Amniotic stem cell (primary cell): ENCODE measurements around the gene ELOVL6.
"Not testable (repeated sequence)": the region's sequence is repeated elsewhere in the genome, so short reads cannot be mapped to it uniquely, and the experiment has no call there.

ENCODE experiments used
- DNase-seq: peaks from one replicate; lab custom pipeline; 2025; lab: John Stamatoyannopoulos, UW

The ELOVL6 gene

DNA sequence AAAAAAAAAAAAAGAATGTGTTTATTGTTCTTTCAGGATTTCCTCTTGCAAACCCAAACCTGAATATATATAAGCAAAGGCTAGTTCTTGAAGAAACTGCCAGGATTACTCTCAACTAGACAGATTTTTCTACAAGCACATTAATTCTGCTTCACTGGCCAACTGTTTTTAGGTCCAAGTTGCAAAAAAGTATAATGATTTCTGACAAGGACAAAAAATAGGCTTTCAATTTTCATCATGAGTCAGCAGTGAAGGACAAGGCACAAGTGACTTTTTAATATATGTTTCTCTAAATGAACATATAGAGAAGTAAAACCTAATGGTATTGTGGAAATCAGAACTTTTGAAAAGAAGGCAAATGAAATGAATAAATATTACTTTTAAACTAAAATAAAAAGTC is 73.7 kb downstream of the ELOVL6 start:
- DNase-seq = no peak

DNA sequence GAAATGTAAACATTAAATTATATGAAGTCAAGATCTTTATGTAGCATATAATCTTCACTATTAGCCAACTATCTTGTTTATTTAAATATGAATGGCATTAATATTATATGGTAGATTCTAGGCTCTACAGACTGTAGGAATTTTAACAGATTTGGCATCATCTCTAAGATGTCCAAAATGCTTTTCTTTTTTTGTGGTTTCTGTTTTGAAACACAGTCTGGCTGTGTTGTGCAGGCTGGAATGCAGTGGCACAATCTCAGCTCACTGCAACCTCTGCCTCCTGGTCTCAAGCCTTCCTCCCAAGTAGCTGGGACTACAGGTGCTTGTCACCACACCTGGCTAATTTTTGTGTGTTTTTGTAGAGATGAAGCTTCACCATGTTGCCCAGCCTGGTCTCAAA is 76.2 kb downstream of the ELOVL6 start:
- DNase-seq = no peak

DNA sequence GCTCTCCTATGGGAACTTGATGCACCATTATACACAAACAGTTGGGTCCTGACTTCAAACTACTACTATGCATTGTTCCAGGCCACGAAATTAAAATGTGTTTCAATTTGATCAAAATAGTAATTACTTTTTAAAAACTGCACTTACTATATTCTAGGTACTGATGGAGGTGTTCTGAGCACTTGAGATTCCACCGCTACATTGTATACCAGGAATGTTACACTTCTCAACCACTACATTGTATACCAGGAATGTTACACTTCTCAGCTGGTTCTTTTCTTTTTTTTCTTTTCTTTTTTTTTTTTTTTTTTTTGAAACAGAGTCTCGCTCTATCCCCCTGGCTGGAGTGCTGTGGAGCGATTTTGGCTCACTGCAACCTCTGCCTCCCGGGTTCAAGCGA is 77.9 kb downstream of the ELOVL6 start:
- DNase-seq = no peak

DNA sequence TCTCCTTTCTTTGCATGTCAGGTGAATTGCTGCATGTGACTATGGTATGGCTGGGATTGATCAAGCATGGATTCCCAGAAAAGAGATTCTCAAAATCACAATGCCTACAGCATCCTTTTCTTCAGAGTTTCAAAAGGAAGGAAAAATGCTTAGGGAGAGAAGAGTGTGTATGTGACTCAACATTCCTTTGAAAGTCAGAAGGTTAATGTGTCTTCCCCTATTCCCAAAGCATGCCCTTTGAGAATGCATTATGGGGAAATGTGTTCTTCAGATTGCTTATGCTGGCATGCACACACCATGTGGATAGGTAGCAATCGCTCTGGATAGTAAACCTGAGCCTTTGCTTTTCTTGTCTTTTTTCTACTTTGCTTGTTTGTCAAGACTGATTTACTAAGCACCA is 78.5 kb downstream of the ELOVL6 start:
- no peak for DNase-seq

DNA sequence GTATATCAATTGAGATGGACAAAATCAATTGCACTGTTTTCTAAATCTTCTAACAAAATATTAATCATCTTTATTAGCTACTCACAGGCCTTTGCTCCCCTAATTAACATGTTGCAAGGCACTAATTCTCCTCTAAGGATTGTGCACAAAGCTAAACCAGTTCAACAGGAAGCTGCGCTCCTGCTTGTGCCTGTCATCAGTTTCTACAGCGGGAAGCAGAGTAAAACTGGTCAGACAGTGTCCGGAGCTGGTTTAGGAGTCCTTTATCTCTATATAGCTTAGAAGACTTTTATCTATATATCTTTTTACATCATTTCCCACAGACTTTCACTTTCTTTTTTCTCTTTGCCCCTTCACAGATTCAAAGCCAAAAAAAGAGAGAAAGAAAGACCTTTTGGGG is 79.1 kb downstream of the ELOVL6 start:
- no peak for DNase-seq

DNA sequence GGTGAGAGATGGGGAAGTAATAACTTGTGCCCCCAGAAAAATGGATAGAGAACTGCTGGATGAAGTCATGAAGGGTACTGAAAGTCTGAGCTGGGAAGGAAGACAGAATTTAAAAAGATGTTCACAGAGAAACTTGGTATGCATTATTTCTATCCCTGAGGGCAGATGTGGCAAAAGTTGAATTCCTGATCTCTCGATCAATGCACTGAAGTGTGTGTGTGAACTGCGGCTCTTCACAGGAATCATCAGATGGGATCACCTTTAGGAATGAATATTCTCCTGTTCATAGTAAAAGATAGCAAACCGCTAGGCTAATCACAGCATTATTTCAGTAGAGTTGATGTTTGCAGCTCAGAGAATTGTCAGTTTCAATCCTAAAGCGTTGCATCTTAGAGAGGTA is 86.4 kb downstream of the ELOVL6 start:
- no peak for DNase-seq

DNA sequence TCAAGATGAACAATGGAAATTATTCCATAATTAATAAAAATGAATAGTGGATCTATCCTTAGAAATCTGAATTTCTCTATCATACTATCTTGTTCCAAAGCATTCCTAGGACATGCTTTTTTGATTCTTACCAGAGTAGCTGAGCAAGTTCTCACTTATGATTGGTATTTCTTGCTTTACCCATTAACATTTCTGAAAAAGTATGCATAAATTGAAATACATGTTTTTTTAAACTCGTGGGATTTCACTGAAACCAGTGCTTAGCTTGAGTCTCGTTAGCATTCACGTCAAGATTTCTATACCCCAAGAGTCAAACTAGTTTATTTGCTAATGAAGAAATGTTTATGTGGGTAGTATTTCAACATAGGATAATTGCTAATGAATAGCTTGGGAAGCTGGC is 89.0 kb downstream of the ELOVL6 start:
- DNase-seq = no peak

DNA sequence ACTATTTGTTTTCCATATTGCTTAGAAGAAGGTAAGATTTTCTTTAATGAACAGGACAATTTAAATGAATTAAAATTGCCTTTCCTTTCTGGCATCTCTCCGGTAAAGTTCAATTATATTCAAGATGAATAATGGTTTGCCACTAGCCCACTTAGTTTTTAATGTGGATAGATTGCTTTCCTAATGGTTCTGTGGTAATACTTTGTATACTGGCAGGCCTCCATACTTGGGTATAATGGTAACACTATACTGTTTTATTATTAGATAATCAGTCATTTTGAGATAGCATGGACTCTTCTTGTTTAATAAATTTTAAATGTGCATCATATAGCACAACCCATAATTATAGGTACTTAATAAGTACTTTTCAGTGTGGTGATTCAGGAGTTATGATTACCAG is 89.5 kb downstream of the ELOVL6 start:
- no peak for DNase-seq

DNA sequence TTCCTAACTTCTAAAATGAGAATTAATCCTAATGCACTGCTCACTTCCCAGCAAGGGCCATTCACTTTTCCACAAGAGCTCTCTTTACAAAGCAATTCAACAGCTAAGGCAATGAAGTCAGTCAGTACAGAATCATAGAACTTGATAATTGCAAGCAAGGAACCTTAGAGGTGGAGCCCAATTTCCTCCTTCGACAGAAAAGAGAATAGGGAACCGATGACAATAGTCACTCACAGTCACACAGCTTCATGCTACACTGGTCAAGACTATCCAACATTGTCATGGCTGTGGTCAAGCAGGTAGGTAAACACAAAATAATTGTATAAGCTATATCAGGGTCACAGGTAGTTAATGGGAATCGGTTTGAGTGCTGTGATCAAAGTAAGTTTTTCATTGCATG is 90.0 kb downstream of the ELOVL6 start:
- no peak for DNase-seq

DNA sequence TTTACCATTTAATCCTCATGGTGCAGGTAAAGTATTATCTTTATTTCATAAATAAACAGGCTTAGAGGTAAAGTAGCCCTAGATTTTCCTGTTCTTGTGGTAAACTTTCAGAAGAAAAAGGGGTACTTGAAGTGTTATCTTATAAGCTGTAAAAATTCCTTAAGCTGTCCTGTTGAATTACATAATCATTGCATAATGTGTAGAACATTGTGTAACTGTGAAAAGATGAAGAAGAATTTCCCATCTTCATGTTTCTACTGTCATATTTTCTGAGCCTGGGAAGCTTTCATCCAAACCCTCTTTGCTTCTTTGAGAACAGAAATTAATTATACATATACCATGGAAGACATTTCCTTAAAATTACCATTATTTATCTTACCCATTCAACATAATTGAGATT is 90.5 kb downstream of the ELOVL6 start:
- DNase-seq = no peak

DNA sequence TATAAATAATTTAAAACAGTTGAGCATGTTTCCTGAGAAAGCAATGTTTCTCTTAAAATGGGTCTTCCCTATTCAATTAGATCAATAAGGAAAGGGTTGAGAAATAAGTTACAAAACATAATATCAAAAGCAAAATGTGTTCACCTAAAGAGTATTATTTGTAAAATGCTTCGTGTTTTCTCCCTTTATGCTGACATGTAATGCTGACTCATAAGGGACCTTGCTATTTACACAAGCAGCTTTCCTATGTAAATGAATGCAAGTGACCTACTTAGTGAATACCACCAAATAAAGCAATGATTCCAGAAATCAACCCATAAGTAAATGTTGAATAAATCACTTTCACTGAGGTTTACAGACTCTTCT is 91.5 kb downstream of the ELOVL6 start:
- peak; percentile 9 for DNase-seq

DNA sequence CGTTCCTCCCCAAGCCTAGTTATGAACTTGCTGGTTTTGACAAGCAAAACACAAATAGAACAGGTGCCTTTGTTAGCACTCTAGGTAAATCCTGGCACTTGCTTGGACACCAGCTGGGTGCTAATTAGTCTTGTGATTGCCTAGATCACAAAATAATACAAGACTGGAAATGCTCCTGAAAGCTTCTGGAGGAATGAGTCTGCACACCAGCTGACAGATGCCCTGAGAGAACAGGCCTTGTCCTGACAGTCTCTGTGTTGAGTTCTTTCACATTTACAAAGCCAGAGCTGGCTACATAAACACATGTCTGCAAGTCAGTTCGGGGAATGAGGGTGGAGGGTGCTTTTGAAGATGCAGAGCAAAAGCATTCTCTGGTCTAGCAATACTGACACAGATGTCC is 93.8 kb downstream of the ELOVL6 start:
- no peak for DNase-seq

DNA sequence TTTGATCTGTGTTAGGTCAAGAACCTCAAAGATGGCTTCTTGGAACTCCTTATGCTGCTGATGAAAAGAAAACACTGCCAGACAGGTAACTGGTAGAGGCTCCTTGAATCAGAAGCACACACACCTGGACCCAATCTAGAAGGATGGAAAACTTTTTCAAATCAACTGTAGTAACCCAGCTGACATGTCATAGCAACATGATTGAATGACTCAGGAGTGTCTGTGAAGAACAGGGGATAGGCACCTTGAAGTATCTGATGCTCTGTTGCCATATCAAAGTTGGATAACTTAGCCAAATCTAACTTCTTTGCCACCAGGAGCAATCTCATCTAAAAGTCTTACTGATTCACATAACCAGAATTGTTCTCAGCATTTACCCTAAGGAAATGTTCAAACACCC is 98.8 kb downstream of the ELOVL6 start:
- DNase-seq = no peak

DNA sequence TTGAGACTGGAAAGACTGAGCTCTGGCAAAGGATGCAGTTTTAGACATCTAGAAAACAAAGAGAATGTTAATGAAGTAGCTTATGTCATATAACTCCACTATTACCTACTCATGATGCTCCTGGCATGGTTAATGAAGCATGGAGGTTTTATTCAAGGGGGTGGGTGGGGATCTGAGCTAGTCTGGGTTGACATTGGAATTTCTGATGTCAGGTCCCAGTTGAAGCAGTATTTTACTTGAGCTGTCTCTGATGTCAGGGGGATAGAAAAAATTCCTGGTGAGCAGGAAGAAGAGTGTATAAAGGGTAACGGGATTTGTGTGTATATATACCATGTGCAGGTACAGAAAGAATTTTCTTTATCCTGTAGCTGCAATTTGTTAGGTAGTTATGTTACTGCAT is 102.0 kb downstream of the ELOVL6 start:
- DNase-seq = no peak

DNA sequence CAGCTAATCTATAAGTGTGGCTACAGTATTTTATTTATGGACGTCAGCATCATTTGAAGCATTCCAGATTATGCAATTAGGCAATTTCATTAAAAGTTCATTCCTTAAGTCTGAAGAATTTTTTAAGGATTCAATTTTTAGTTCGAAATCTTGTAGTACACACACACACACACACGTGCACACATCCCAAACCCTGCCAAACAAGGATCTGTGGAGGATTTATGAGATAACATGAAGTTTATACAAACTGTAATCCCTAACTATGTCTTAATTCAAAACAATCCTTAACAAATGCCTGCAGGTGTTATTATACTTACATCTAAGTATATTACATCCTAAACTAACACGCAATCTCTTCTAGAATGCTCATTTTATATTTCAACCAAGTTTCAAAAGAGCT is 105.8 kb downstream of the ELOVL6 start:
- DNase-seq = no peak

DNA sequence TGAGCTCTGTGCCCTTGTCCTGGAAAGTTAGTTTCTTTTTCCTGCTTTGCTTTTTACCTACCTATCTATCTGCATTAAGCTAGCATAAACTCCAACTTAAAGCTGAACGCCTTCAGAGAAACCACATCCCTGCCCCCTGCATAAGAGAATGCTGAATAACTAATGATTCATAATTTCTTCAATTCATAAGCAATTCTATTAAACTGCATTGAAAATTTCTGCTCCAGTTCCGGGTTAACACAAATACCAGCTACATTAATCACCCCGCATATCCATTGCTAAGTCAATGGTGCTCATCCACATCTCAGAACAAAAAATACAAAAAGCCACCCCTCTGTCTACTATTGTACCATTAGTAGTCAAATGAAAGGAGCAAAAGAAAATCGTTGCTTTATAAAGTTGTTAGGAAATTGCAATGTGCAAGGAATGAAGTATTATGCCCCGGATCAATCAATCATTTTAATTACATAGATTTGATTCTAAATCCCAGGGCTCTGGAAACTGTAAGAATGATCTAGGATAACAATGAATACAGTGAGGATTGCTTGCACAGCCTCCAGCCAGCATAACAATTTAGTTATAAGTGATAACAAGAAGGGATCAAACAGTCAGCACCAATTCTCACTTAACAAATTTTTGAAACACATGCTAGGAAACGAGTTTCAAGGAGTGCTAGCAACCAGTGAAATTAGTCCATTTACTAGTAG is 106.8 kb downstream of the ELOVL6 start:
- no peak for DNase-seq

DNA sequence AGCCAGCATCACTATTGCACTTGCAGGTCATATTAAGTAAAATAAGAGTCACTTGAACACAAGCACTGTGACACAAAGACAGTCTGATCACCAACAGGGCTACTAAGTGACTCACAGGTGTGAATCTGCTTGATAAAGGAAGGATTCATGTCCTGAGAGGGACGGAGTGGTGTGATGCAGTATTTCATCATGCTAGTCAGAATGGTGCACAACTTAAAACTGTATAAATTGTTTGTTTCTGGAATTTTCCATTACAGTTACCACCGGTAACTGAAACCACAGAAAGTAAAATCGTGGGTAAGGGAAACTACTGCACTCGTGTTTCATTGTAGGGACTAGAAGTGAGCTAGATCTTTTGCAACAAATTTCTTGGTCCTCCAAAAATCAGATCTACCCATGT is 109.7 kb downstream of the ELOVL6 start:
- DNase-seq = no peak

DNA sequence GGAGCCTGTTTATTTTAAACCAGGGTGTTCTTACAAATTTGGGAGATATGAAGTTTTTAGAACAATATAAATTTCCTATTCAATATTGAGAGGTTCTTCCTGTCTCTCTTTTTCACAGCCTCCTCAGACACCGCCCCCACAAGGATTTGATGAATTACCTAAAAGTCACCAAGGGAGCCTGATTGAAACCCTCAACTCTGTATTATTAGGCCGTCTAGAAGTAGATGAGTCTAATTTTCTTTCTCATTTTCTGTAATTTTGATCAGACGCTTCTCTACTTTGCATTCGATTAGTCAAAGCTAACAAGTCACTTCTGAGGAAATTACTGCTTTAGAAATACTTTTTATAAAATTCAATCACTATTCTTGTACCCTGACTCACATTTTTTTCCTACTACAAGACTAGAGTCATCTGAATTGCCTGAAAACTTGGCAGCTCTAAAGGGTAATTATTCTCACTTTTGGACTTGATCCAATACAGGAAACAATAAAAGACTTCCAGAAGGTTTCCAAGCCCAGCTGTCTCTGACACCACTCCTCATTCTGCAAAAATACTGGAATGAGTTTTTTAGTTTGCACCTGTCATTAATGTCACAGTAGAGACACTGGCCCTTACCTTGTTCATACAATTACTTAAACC is 111.2 kb downstream of the ELOVL6 start:
- DNase-seq = no peak

DNA sequence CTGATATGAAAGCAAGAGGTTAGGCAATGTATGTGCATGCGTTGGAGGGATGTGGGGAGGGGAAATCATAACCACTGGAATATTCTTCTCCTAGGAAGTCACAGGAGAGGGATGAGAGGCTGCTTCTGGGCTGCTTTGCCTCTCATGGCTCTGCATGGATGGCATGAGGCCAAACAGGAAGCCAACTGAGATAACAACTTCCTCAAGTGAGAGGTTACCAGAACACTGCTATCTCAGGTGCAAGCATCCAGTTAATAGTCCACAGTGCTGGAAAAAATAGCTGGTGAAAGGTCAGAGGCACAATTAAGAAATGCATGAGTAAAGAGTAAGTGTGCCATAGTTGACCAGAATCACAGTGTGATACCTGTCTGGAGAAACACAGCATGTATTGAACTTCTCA is 113.3 kb downstream of the ELOVL6 start:
- DNase-seq = no peak

DNA sequence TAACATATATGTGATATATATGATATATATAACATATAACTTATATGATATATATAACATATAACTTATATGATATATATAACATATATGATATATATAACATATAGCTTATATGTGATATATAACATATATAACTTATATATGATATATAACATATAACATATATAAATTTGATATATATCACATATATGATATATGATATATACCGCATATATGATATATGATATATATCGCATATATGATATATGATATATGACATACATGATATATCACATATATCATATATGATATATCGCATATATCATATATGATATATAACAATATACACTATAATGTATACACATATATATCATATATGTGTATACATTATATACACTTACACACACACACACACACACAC is 114.3 kb downstream of the ELOVL6 start:
- no peak for DNase-seq

DNA sequence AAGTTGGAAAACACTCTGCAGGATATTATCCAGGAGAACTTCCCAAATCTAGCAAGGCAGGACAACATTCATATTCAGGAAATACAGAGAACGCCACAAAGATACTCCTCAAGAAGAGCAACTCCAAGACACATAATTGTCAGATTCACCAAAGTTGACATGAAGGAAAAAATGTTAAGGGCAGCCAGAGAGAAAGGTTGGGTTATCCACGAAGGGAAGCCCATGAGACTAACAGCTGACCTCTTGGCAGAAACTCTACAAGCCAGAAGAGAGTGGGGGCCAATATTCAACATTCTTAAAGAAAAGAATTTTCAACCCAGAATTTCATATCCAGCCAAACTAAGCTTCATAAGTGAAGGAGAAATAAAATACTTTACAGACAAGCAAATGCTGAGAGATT is 120.3 kb downstream of the ELOVL6 start:
- DNase-seq = not testable (repeated sequence)

DNA sequence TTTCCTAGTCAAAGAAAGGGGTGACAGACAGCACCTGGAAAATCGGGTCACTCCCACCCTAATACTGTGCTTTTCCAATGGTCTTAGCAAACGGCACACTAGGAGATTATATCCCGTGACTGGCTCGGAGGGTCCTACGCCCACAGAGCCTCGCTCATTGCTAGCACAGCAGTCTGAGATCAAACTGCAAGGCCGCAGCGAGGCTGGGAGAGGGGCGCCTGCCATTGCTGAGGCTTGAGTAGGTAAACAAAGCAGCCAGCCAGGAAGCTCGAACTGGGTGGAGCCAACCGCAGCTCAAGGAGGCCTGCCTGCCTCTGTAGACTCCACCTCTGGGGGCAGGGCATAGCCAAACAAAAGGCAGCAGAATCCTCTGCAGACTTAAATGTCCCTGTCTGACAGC is 121.6 kb downstream of the ELOVL6 start:
- DNase-seq = not testable (repeated sequence)

DNA sequence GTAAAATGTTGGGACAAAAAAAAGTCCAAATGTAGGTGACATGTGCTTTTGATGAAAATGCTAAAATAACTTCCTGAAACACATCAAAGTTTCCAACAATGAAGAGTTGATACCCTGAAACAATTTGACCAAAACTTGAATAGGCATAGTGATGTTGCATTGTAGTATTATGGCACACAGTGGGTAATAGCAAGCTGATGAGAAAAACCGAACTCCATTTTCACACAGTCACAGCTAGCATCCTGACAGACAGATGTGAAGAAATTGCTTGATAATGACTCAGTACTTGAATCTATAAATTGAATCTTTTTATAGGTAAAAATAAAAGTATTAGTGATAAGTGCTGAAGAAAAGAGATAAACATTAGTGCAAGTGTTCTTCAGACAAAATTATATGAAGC is 122.5 kb downstream of the ELOVL6 start:
- DNase-seq = no peak

DNA sequence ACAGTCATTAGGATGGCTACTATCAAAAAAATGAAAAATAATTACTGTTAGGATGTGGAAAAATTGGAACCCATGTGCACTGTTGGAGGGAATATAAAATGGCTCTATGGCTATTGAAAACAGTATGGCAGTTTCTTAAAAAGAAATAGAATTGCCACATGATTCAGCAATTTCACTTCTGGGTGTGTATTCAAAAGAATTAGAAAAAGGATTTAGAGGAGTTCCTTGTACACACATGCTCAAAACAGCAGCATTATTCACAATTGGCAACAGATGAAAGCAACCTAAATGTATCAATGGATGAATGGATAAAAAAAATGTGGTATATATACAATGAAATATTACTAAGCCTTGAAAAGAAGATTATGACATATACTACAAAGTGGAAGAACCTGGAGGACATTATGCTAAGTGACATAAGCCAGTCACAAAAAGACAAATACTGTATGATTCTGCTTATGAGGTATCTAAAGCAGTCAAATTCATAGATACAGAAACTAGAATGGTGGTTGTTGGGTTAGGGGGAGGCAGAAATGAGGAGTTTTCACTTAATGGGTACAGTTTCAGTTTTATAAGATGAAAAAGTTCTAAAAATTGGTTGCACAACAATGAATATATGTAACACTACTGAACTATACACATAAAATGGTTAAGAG is 123.2 kb downstream of the ELOVL6 start:
- no peak for DNase-seq
